Neural cell (in vitro differentiated cells): ENCODE measurements around the gene SUMO3. TPM values are rescaled to one million over a fixed set of nuclear protein-coding genes. Genes with fewer than 3 reads are reported as not detected.

Experiments used
- H2AFZ ChIP-seq: fragments of 200-600, 300-800 bp; sonication (generic), shearing (Covaris generic); 2 replicates; pipeline ENCODE4 v1.6.0; 2014; ENCODE audit warnings: low read depth, mild to moderate bottlenecking, antibody characterized with exemption, low read length, moderate library complexity
- H3F3A ChIP-seq: fragments of 200-600 bp; shearing (Covaris generic); 2 replicates; pipeline ENCODE4 v1.6.1; 2016; ENCODE audit warnings: mild to moderate bottlenecking, moderate library complexity, mixed read lengths, antibody characterized with exemption, low read length; ENCODE audit not compliant: insufficient read depth, poor library complexity, severe bottlenecking
- H3K27ac ChIP-seq: fragments of 200-600, 300-800 bp; sonication (generic), shearing (Covaris generic); 2 replicates; pipeline ENCODE4 v1.5.1; 2014; ENCODE audit warnings: mild to moderate bottlenecking, low read length, moderate library complexity
- H3K27me3 ChIP-seq: fragments of 300-800, 200-600 bp; sonication (generic), shearing (Covaris generic); 2 replicates; pipeline ENCODE4 v1.6.0; 2014; ENCODE audit warnings: mild to moderate bottlenecking, low read depth, low read length, moderate library complexity; ENCODE audit not compliant: insufficient read depth
- H3K36me3 ChIP-seq: fragments of 300-800, 200-600 bp; sonication (generic), shearing (Covaris generic); 2 replicates; pipeline ENCODE4 v1.5.1; 2014; ENCODE audit warnings: mild to moderate bottlenecking, antibody characterized with exemption, low read length, moderate library complexity; ENCODE audit not compliant: insufficient read depth
- H3K4me2 ChIP-seq: fragments of 300-800, 200-600 bp; sonication (generic), shearing (Covaris generic); 2 replicates; pipeline ENCODE4 v1.6.0; 2014; ENCODE audit warnings: mild to moderate bottlenecking, low read length
- H3K4me3 ChIP-seq: fragments of 300-800, 200-600 bp; sonication (generic), shearing (Covaris generic); 2 replicates; pipeline ENCODE4 v1.5.1; 2014; ENCODE audit warnings: mild to moderate bottlenecking, low read length, moderate library complexity
- H3K79me2 ChIP-seq: fragments of 200-600 bp; shearing (Covaris generic); replicated peaks from 2 replicates; pipeline ENCODE4 v1.6.0; 2014; ENCODE audit warnings: mild to moderate bottlenecking, low read length, moderate library complexity; ENCODE audit not compliant: insufficient read depth
- H3K9ac ChIP-seq: fragments of 300-800, 200-600 bp; sonication (generic), shearing (Covaris generic); 2 replicates; pipeline ENCODE4 v1.6.1; 2016; ENCODE audit warnings: mild to moderate bottlenecking, low read length, mixed read lengths
- H3K9me2 ChIP-seq: fragments of 200-600 bp; shearing (Covaris generic); 2 replicates; pipeline ENCODE4 v1.6.1; 2016; ENCODE audit warnings: mild to moderate bottlenecking, low read length, mixed read lengths; ENCODE audit not compliant: insufficient read depth
- H3K9me3 ChIP-seq: fragments of 200-600, 300-800 bp; sonication (generic), shearing (Covaris generic); 2 replicates; pipeline ENCODE4 v1.6.1; 2016; ENCODE audit warnings: mild to moderate bottlenecking, mixed run types, low read length, moderate library complexity, mixed read lengths
- H4K20me1 ChIP-seq: fragments of 200-600 bp; shearing (Covaris generic); 2 replicates; pipeline ENCODE4 v1.6.1; 2016; ENCODE audit warnings: mild to moderate bottlenecking, mixed run types; ENCODE audit not compliant: insufficient read depth
- EP300 ChIP-seq: fragments of 450-650 bp; conservative IDR thresholded peaks from 2 replicates; pipeline ENCODE4 v1.6.1; 2014; ENCODE audit warnings: antibody characterized with exemption, mild to moderate bottlenecking, moderate library complexity; ENCODE audit not compliant: poor library complexity, severe bottlenecking
- EZH2 ChIP-seq: fragments of 200-600, 300-800 bp; shearing (Covaris generic), sonication (generic); IDR thresholded peaks from 2 replicates; pipeline ENCODE4 v1.6.1; 2014; ENCODE audit warnings: antibody characterized with exemption, low read length, borderline replicate concordance, mild to moderate bottlenecking; ENCODE audit not compliant: insufficient read depth, poor library complexity, severe bottlenecking
- MXI1 ChIP-seq: fragments of 450-650 bp; conservative IDR thresholded peaks from 2 replicates; pipeline ENCODE4 v1.6.1; 2014; ENCODE audit warnings: antibody characterized with exemption, mild to moderate bottlenecking; ENCODE audit not compliant: poor library complexity, severe bottlenecking
- POLR2AphosphoS5 ChIP-seq: IDR thresholded peaks from 2 replicates; pipeline ENCODE4 v1.6.1; 2012
- SMC3 ChIP-seq: fragments of 450-650 bp; conservative IDR thresholded peaks from 2 replicates; pipeline ENCODE4 v1.6.1; 2014; ENCODE audit warnings: antibody characterized with exemption, mild to moderate bottlenecking, moderate library complexity; ENCODE audit not compliant: poor library complexity
- TAF1 ChIP-seq: IDR thresholded peaks from 2 replicates; pipeline ENCODE4 v1.6.1; 2012; ENCODE audit warnings: low read depth
- polyA plus RNA-seq: library from polyadenylated mRNA; depleted of rRNA; stranded (reverse); fragments of >200 nt; gene quantifications from 2 replicates; pipeline ENCODE4 v1.2.3, GENCODE V29; 2014
- TF ChIP-seq, protein P1 (sequence below): fragments of 450-650 bp; IDR thresholded peaks from 2 replicates; pipeline ENCODE4 v1.5.1; 2014; ENCODE audit warnings: antibody characterized with exemption, mild to moderate bottlenecking, moderate library complexity; ENCODE audit not compliant: poor library complexity, severe bottlenecking
- TF ChIP-seq, protein P2 (sequence below): IDR thresholded peaks from 2 replicates; pipeline ENCODE4 v1.6.1; 2012; ENCODE audit warnings: borderline replicate concordance

Gene SUMO3
- polyA plus RNA-seq, 1 donor from 2014 or later: 113 TPM

DNA sequence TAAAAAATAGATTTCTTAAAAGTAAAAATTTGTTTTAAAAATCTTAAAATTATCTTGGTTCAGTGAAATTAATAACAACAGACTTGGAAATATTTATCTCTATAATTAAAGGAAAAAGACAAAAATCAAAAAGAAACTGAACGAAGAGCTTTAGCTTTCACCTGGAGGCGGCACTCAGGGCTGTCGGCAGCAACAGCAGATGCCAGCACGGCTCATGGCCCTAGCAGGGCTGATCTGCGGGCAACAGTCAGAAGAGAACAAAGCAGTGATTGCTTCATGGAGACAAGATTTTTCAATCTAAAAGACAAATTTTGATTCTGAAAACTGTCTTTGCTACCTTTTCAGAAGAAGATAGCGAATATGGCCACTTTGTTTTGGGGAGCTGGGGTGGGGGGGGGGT is 38.9 kb downstream of the SUMO3 start:
- no peaks in the 10 kb centered on the region for H3K9me3 ChIP-seq
- no peaks in the 10 kb centered on the region for H3K79me2 ChIP-seq
- no peaks in the 10 kb centered on the region for H4K20me1 ChIP-seq
- no peak overlapping the region for H3K4me3 ChIP-seq
- no peak overlapping the region for H3K27ac ChIP-seq
- no peaks in the 10 kb centered on the region for H3K9me2 ChIP-seq
- H2AFZ ChIP-seq: no peak overlapping the region
- H3K9ac ChIP-seq: no peak overlapping the region
- no peak overlapping the region for H3K4me2 ChIP-seq
- H3F3A ChIP-seq: no peaks in the 10 kb centered on the region
- H3K36me3 ChIP-seq: no peaks in the 10 kb centered on the region
- no peaks in the 10 kb centered on the region for H3K27me3 ChIP-seq
- TF ChIP-seq POLR2AphosphoS5 (no peak), MXI1 (no peak), EP300 (no peak), SMC3 (no peak), TAF1 (no peak)
- TF ChIP-seq, protein P1, sequence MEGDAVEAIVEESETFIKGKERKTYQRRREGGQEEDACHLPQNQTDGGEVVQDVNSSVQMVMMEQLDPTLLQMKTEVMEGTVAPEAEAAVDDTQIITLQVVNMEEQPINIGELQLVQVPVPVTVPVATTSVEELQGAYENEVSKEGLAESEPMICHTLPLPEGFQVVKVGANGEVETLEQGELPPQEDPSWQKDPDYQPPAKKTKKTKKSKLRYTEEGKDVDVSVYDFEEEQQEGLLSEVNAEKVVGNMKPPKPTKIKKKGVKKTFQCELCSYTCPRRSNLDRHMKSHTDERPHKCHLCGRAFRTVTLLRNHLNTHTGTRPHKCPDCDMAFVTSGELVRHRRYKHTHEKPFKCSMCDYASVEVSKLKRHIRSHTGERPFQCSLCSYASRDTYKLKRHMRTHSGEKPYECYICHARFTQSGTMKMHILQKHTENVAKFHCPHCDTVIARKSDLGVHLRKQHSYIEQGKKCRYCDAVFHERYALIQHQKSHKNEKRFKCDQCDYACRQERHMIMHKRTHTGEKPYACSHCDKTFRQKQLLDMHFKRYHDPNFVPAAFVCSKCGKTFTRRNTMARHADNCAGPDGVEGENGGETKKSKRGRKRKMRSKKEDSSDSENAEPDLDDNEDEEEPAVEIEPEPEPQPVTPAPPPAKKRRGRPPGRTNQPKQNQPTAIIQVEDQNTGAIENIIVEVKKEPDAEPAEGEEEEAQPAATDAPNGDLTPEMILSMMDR: no peak
- TF ChIP-seq, protein P2, sequence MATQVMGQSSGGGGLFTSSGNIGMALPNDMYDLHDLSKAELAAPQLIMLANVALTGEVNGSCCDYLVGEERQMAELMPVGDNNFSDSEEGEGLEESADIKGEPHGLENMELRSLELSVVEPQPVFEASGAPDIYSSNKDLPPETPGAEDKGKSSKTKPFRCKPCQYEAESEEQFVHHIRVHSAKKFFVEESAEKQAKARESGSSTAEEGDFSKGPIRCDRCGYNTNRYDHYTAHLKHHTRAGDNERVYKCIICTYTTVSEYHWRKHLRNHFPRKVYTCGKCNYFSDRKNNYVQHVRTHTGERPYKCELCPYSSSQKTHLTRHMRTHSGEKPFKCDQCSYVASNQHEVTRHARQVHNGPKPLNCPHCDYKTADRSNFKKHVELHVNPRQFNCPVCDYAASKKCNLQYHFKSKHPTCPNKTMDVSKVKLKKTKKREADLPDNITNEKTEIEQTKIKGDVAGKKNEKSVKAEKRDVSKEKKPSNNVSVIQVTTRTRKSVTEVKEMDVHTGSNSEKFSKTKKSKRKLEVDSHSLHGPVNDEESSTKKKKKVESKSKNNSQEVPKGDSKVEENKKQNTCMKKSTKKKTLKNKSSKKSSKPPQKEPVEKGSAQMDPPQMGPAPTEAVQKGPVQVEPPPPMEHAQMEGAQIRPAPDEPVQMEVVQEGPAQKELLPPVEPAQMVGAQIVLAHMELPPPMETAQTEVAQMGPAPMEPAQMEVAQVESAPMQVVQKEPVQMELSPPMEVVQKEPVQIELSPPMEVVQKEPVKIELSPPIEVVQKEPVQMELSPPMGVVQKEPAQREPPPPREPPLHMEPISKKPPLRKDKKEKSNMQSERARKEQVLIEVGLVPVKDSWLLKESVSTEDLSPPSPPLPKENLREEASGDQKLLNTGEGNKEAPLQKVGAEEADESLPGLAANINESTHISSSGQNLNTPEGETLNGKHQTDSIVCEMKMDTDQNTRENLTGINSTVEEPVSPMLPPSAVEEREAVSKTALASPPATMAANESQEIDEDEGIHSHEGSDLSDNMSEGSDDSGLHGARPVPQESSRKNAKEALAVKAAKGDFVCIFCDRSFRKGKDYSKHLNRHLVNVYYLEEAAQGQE: no peak

DNA sequence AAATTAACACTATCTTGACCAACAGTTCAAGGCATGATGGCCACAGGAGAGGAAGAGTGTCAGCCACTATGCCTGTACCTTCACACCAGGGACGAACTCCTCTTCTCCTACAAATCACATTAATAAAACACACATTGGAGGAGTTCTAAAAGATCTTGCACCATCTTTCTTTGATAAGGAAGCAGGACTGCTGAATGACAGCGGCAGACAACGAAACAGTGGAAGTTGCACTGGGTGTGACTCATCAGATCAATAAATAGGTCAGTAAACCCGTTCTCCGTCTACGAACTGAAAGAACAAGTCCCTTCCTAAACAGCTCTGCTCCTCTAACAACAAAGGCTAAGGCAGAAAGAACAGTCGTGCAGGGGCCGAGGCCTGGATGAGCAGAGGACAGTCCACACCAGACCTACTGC is 39.4 kb downstream of the SUMO3 start:
- H3K79me2 ChIP-seq: no peaks in the 10 kb centered on the region

More for the DNA sequence above, 39.4 kb downstream of the SUMO3 start:
- Histone ChIP-seq H3K9ac (no peak overlapping the region), H3K9me3 (no peaks in the 10 kb centered on the region), H2AFZ (no peak overlapping the region), H3K27me3 (no peaks in the 10 kb centered on the region), H3K36me3 (no peaks in the 10 kb centered on the region), H3K9me2 (no peaks in the 10 kb centered on the region), H3K27ac (no peak overlapping the region), H3F3A (no peaks in the 10 kb centered on the region), H4K20me1 (no peaks in the 10 kb centered on the region), H3K4me2 (no peak overlapping the region), H3K4me3 (no peak overlapping the region)
- no peak for TF ChIP-seq EZH2
- TF ChIP-seq, protein P2: no peak
- TF ChIP-seq EP300: no peak
- TF ChIP-seq SMC3: no peak
- TF ChIP-seq, protein P1: no peak
- TF ChIP-seq POLR2AphosphoS5: no peak
